Activated B cell treated with CpG ODN at 0.5 μM for 24 hours (primary cell): ENCODE results near the gene PABPN1. TPM values are rescaled to one million over a fixed set of nuclear protein-coding genes. Genes with fewer than 3 reads are reported as not detected.

Experiments
- ATAC-seq: fragments of 200-7000 bp; cut with Tn5 transposase; one replicate; pipeline ENCODE4 v1.10.0; 2021; ENCODE audit warnings: low read depth, mild to moderate bottlenecking, moderate library complexity
- CTCF ChIA-PET: fragments of 350-600 bp; sonication (Branson Sonifier 250); formaldehyde crosslinking; loops from one replicate; lab custom pipeline; 2021; ENCODE audit warnings: antibody characterized with exemption; lab: Charles Lee
- POLR2A ChIA-PET: fragments of 350-600 bp; sonication (Branson Sonifier 250); formaldehyde crosslinking; loops from one replicate; lab custom pipeline; 2021; ENCODE audit warnings: antibody characterized with exemption; lab: Charles Lee
- DNase-seq: peaks from one replicate; pipeline ENCODE4 v3.0.0; 2022
- H3K27ac Mint-ChIP-seq: one replicate; pipeline ENCODE4 v1.8.0; 2020; ENCODE audit warnings: mixed read lengths
- H3K27me3 Mint-ChIP-seq: one replicate; pipeline ENCODE4 v1.8.0; 2021; ENCODE audit warnings: mixed read lengths
- H3K36me3 Mint-ChIP-seq: one replicate; pipeline ENCODE4 v1.8.0; 2021; ENCODE audit warnings: low read depth, mixed read lengths
- H3K4me1 Mint-ChIP-seq: one replicate; pipeline ENCODE4 v1.8.0; 2021; ENCODE audit warnings: mixed read lengths
- H3K4me3 Mint-ChIP-seq: one replicate; pipeline ENCODE4 v1.8.0; 2020; ENCODE audit warnings: mild to moderate bottlenecking, mixed read lengths
- H3K9me3 Mint-ChIP-seq: one replicate; pipeline ENCODE4 v1.8.0; 2020; ENCODE audit warnings: mixed read lengths
- CTCF ChIP-seq: fragments of 200-600 bp; IDR thresholded peaks from one replicate; pipeline ENCODE4 v1.8.0; 2022; ENCODE audit warnings: antibody characterized with exemption, mild to moderate bottlenecking
- intact Hi-C: fragments of 100-400 bp; cut with micrococcal nuclease; formaldehyde crosslinking; loops from one replicate; pipeline ENCODE4 v1.15.1; 2024
- total RNA-seq: library from RNA; stranded (reverse); gene quantifications from 2 replicates; pipeline ENCODE4 v1.2.3, GENCODE V29; 2022

Gene PABPN1
- total RNA-seq, 1 donor from 2014 or later = 264 TPM

- no peak for DNase-seq
- Mint-ChIP-seq H3K36me3 (no peaks in the 10 kb centered on the region), H3K4me1 (peaks cover 2% of the 10 kb centered on the region), H3K4me3 (no peak overlapping the region), H3K27ac (no peak overlapping the region), H3K27me3 (peaks cover 38% of the 10 kb centered on the region), H3K9me3 (no peaks in the 10 kb centered on the region)
- ATAC-seq = no peak
- TF ChIP-seq CTCF = no peak
- ChIA-PET CTCF (no interaction called here), POLR2A (no interaction called here)
- intact Hi-C loops = no loop called here
Measured at GRCh38 chr14:23345987-23346692, 24.9 kb downstream of the PABPN1 start.

GRCh38 chr14:23346693-23347405, 25.6 kb downstream of the PABPN1 start:
- DNase-seq (no peak), ATAC-seq (no peak)
- CTCF ChIA-PET = no interaction called here
- peaks cover 41% of the 10 kb centered on the region for H3K27me3 Mint-ChIP-seq
- no peaks in the 10 kb centered on the region for H3K36me3 Mint-ChIP-seq
- H3K4me3 Mint-ChIP-seq = no peak overlapping the region
- intact Hi-C loops = no loop called here
- POLR2A ChIA-PET = no interaction called here
- H3K27ac Mint-ChIP-seq = no peak overlapping the region
- no peak for TF ChIP-seq CTCF
- no peaks in the 10 kb centered on the region for H3K9me3 Mint-ChIP-seq
- peaks cover 4% of the 10 kb centered on the region for H3K4me1 Mint-ChIP-seq

- no peak overlapping the region for H3K4me3 Mint-ChIP-seq
- no peak for ATAC-seq
- no peak overlapping the region for H3K27ac Mint-ChIP-seq
- peaks cover 40% of the 10 kb centered on the region for H3K27me3 Mint-ChIP-seq
- intact Hi-C loops = no loop called here
- POLR2A ChIA-PET = no interaction called here
- DNase-seq = no peak
- CTCF ChIA-PET = no interaction called here
- H3K9me3 Mint-ChIP-seq = no peaks in the 10 kb centered on the region
- no peaks in the 10 kb centered on the region for H3K36me3 Mint-ChIP-seq
- no peak for TF ChIP-seq CTCF
- H3K4me1 Mint-ChIP-seq = peaks cover 5% of the 10 kb centered on the region
Measured at GRCh38 chr14:23347406-23348296, 26.4 kb downstream of the PABPN1 start.

GRCh38 chr14:23348297-23348655, 27.0 kb downstream of the PABPN1 start:
- peaks cover 9% of the 10 kb centered on the region for H3K4me1 Mint-ChIP-seq
- no peak for DNase-seq
- H3K4me3 Mint-ChIP-seq = no peak overlapping the region
- H3K36me3 Mint-ChIP-seq = no peaks in the 10 kb centered on the region
- ATAC-seq = no peak
- intact Hi-C loops = no loop called here
- POLR2A ChIA-PET = no interaction called here
- TF ChIP-seq CTCF = no peak
- H3K27ac Mint-ChIP-seq = no peak overlapping the region
- peaks cover 43% of the 10 kb centered on the region for H3K27me3 Mint-ChIP-seq
- CTCF ChIA-PET = no interaction called here
- H3K9me3 Mint-ChIP-seq = no peaks in the 10 kb centered on the region
